CD4-positive, alpha-beta T cell (primary cell): ENCODE data around the gene ARMC9. TPM values are rescaled to one million over a fixed set of nuclear protein-coding genes. Genes with fewer than 3 reads are reported as not detected.

Experiments used
- ATAC-seq: fragments of 200-7000 bp; cut with Tn5 transposase; one replicate; pipeline ENCODE4 v1.10.0; 2022; ENCODE audit warnings: mild to moderate bottlenecking; ENCODE audit not compliant: poor library complexity
- CTCF ChIA-PET: fragments of 350-600 bp; sonication (Branson Sonifier 250); formaldehyde crosslinking; loops from one replicate; lab custom pipeline; 2021; ENCODE audit warnings: antibody characterized with exemption, inconsistent platforms; lab: Charles Lee
- POLR2A ChIA-PET: fragments of 350-600 bp; sonication (Branson Sonifier 250); formaldehyde crosslinking; loops from one replicate; lab custom pipeline; 2021; ENCODE audit warnings: antibody characterized with exemption, inconsistent platforms; lab: Charles Lee
- DNase-seq, 14 experiments: peaks; one replicate each; pipeline ENCODE4 v3.0.0-alpha.2; 2013 to 2020; ENCODE audit warnings: mixed read lengths in 2 of 14
- H3K27ac ChIP-seq, 2 donors: one replicate each; pipeline versions ENCODE4 v1.5.1 to v1.7.0; 2013; ENCODE audit warnings: low read length in 2 of 2, low read depth in 1 of 2, mild to moderate bottlenecking in 1 of 2
- H3K27me3 ChIP-seq, 2 experiments: 1 replicate in 1 of 2; 2 replicates in 1 of 2; pipeline versions ENCODE4 v1.6.1 to v1.7.0; 2013; ENCODE audit warnings: low read length in 2 of 2, control low read depth in 1 of 2, mild to moderate bottlenecking in 1 of 2, moderate library complexity in 1 of 2; ENCODE audit not compliant: insufficient read depth in 2 of 2, control insufficient read depth in 1 of 2
- H3K36me3 ChIP-seq: one replicate; pipeline ENCODE4 v1.6.1; 2013; ENCODE audit warnings: low read length, control low read depth; ENCODE audit not compliant: insufficient read depth
- H3K4me1 ChIP-seq: one replicate; pipeline ENCODE4 v1.6.1; 2013; ENCODE audit warnings: low read length, control low read depth; ENCODE audit not compliant: insufficient read depth
- H3K4me3 ChIP-seq: one replicate; pipeline ENCODE4 v1.5.1; 2013; ENCODE audit warnings: mild to moderate bottlenecking, low read length, moderate library complexity
- H3K9me3 ChIP-seq, 2 experiments: 1 replicate in 1 of 2; 2 replicates in 1 of 2; pipeline versions ENCODE4 v1.6.1 to v1.7.0; 2013; ENCODE audit warnings: low read length in 2 of 2, mild to moderate bottlenecking in 2 of 2, control low read depth in 1 of 2, moderate library complexity in 1 of 2; ENCODE audit not compliant: control insufficient read depth in 1 of 2, insufficient read depth in 1 of 2
- H3K27ac Mint-ChIP-seq: one replicate; pipeline ENCODE4 v1.8.0; 2020; ENCODE audit warnings: mixed read lengths
- H3K27me3 Mint-ChIP-seq: one replicate; pipeline ENCODE4 v1.8.0; 2021; ENCODE audit warnings: mixed read lengths
- H3K36me3 Mint-ChIP-seq: one replicate; pipeline ENCODE4 v1.8.0; 2021; ENCODE audit warnings: low read depth, mixed read lengths
- H3K4me1 Mint-ChIP-seq: one replicate; pipeline ENCODE4 v1.8.0; 2021; ENCODE audit warnings: low read depth, mixed read lengths
- H3K4me3 Mint-ChIP-seq: one replicate; pipeline ENCODE4 v1.8.0; 2020; ENCODE audit warnings: mild to moderate bottlenecking, mixed read lengths
- H3K9me3 Mint-ChIP-seq: one replicate; pipeline ENCODE4 v1.8.0; 2020; ENCODE audit warnings: mixed read lengths
- CTCF ChIP-seq: fragments of 200-600 bp; IDR thresholded peaks from one replicate; pipeline ENCODE4 v1.8.0; 2022; ENCODE audit warnings: antibody characterized with exemption, mild to moderate bottlenecking
- intact Hi-C, 2 experiments: fragments of 100-400 bp; cut with DNase I in 1 of 2; cut with micrococcal nuclease in 1 of 2; formaldehyde crosslinking; loops; one replicate each; pipeline versions ENCODE4 v1.15.1 to v1.9.0; 2023 to 2025; cut with DNase I, micrococcal nuclease
- total RNA-seq, 174 experiments: library from RNA in 2 of 174; stranded (reverse) in 2 of 174; gene quantifications; one replicate each; pipeline ENCODE4 v1.2.3 and lab custom pipeline; 2021 to 2026

The ARMC9 gene
- total RNA-seq, 2 experiments from 2014 or later = 0.16 to 0.42 TPM

GRCh38 chr2:231318954-231319353 is 120.5 kb downstream of the ARMC9 start:
- peaks cover 9% of the 10 kb centered on the region for H3K9me3 Mint-ChIP-seq
- H3K4me1 ChIP-seq = peaks cover 3% of the 10 kb centered on the region
- H3K27ac Mint-ChIP-seq = no peak overlapping the region
- H3K4me3 Mint-ChIP-seq = no peak overlapping the region
- intact Hi-C loops = no loop called here
- H3K36me3 Mint-ChIP-seq = peaks cover 4% of the 10 kb centered on the region
- POLR2A ChIA-PET = no interaction called here
- peaks cover 0 to 5% of the 10 kb centered on the region in 2 experiments for H3K27me3 ChIP-seq
- peaks cover 15 to 21% of the 10 kb centered on the region in 2 experiments for H3K9me3 ChIP-seq
- DNase-seq (no peak), ATAC-seq (no peak)
- no peaks in the 10 kb centered on the region for H3K4me1 Mint-ChIP-seq
- H3K27ac ChIP-seq = no peak overlapping the region
- CTCF ChIA-PET = no interaction called here
- TF ChIP-seq CTCF = no peak
- peaks cover 7% of the 10 kb centered on the region for H3K27me3 Mint-ChIP-seq
- no peak overlapping the region for H3K4me3 ChIP-seq
- no peaks in the 10 kb centered on the region for H3K36me3 ChIP-seq

GRCh38 chr2:231319867-231320266 is 121.4 kb downstream of the ARMC9 start:
- H3K36me3 Mint-ChIP-seq = peaks cover 4% of the 10 kb centered on the region

GRCh38 chr2:231321021-231321420 is 122.6 kb downstream of the ARMC9 start:
- intact Hi-C loops = no loop called here
- Mint-ChIP-seq H3K27me3 (peaks cover 7% of the 10 kb centered on the region), H3K4me1 (no peaks in the 10 kb centered on the region), H3K27ac (no peak overlapping the region), H3K4me3 (no peak overlapping the region), H3K36me3 (peaks cover 4% of the 10 kb centered on the region), H3K9me3 (peaks cover 8% of the 10 kb centered on the region)
- Histone ChIP-seq H3K27ac (no peak overlapping the region), H3K36me3 (no peaks in the 10 kb centered on the region), H3K9me3 (peaks cover 12 to 18% of the 10 kb centered on the region in 2 experiments), H3K4me1 (peaks cover 3% of the 10 kb centered on the region), H3K27me3 (peaks cover 0 to 5% of the 10 kb centered on the region in 2 experiments), H3K4me3 (no peak overlapping the region)
- ChIA-PET CTCF (no interaction called here), POLR2A (no interaction called here)
- DNase-seq (no peak), ATAC-seq (no peak)
- TF ChIP-seq CTCF = no peak

More at GRCh38 chr2:231319867-231320266, 121.4 kb downstream of the ARMC9 start:
- Histone ChIP-seq H3K27ac (no peak overlapping the region), H3K4me1 (peaks cover 3% of the 10 kb centered on the region), H3K27me3 (peaks cover 0 to 5% of the 10 kb centered on the region in 2 experiments), H3K4me3 (no peak overlapping the region), H3K36me3 (no peaks in the 10 kb centered on the region), H3K9me3 (peaks cover 15 to 21% of the 10 kb centered on the region in 2 experiments)
- Mint-ChIP-seq H3K4me1 (no peaks in the 10 kb centered on the region), H3K9me3 (peaks cover 9% of the 10 kb centered on the region), H3K27ac (no peak overlapping the region), H3K4me3 (no peak overlapping the region), H3K27me3 (peaks cover 7% of the 10 kb centered on the region)
- DNase-seq (no peak), ATAC-seq (no peak)
- ChIA-PET CTCF (interaction anchor here (0.5 kb wide), 1 partner anchor 133 kb away, joined by 3 read pairs; no protein-coding TSS in a partner anchor), POLR2A (no interaction called here)
- intact Hi-C loops = no loop called here
- TF ChIP-seq CTCF = no peak
